ENCODE results near the gene PJA1. TPM values are rescaled to one million over a fixed set of nuclear protein-coding genes. Genes with fewer than 3 reads are reported as not detected.
A peak's percentile ranks its signal among the peaks of the same experiment; 100 is the strongest.

The PJA1 gene
- total and polyA plus RNA-seq, 12 donors: 4.7 to 49.6 (median 23.4) TPM

DNA sequence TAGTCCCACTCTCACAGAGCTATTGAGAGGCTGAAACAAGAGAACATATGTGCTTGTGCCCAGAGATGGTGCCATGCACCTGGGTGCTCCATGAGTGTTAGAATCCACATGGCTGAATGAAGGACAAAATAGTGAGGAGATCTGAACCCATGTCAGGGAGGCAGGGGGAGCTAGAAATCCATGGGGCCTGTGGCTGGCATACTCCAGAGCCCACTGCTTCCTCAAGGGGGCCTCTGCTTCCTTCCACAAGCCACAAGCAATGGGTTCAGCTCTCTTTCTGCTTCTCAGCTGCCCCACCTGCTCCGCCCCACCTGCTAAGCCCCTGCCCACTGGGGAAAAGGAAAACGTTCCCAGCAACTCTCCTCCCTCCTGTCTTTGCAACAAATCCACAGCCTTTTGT is 46.1 kb downstream of the PJA1 start:
- H3K4me3 ChIP-seq: no peak overlapping the region
- TF ChIP-seq, protein P1, sequence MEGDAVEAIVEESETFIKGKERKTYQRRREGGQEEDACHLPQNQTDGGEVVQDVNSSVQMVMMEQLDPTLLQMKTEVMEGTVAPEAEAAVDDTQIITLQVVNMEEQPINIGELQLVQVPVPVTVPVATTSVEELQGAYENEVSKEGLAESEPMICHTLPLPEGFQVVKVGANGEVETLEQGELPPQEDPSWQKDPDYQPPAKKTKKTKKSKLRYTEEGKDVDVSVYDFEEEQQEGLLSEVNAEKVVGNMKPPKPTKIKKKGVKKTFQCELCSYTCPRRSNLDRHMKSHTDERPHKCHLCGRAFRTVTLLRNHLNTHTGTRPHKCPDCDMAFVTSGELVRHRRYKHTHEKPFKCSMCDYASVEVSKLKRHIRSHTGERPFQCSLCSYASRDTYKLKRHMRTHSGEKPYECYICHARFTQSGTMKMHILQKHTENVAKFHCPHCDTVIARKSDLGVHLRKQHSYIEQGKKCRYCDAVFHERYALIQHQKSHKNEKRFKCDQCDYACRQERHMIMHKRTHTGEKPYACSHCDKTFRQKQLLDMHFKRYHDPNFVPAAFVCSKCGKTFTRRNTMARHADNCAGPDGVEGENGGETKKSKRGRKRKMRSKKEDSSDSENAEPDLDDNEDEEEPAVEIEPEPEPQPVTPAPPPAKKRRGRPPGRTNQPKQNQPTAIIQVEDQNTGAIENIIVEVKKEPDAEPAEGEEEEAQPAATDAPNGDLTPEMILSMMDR (IDR thresholded peaks at IDR 0.05): no peak
- no peak for TF ChIP-seq POLR2A (IDR thresholded peaks at IDR 0.05)
- intact Hi-C loops (cut with DNase I): no loop called here
- H3K9me3 ChIP-seq (replicated peaks in 1 of 3): no peaks in the 10 kb centered on the region
- whole genome bisulfite sequencing, 4 donors: 56 to 90% (median 71%) methylated on average over 1 to 2 of the region's 2 CpGs
- no peaks in the 10 kb centered on the region for H3K36me3 ChIP-seq (replicated peaks in 1 of 2)
- H3K4me1 ChIP-seq (replicated peaks in 1 of 2): no peaks in the 10 kb centered on the region
- no peak for DNase-seq
- peak overlapping the region in 1 of 5 donors; percentile 50 for H3K27ac ChIP-seq
- peaks cover 17% of the 10 kb centered on the region for H3K27me3 ChIP-seq

DNA sequence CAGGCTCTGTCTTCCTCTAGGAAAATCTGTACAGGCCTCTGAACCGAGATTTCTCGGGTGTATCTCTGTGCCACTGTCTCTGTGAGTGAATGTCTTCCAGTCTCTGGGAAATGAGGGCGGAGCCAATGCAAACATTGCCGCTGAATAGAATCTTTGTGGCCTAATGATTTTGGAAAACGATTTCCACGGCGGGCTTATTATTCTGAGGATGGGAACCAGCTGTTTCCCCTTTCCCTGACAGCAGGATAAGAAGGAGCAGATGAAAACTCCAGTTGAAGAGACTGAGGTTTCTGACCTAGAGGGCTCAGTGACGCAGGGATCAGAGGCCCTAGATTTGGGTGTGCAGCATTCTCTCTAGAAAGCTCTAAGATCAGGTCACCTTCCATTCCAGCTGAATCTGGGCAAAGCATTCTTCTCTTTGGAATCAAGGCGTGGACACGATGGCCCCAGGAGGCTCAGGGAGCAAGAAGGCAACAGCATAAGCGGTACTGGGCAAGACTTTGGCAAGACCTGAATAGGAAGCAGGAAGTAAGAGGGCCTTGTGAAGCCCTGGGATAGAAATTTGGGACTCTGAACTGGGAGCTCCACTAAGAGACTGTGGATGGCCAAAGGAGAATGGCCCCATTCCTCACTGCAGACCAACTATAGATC is 47.3 kb downstream of the PJA1 start:
- WGBS, 4 donors: 64 to 80% (median 71%) methylated on average over 8 to 11 of the region's 11 CpGs
- intact Hi-C loops (cut with DNase I): no loop called here
- TF ChIP-seq, protein P1 (IDR thresholded peaks at IDR 0.05): no peak
- no peak for TF ChIP-seq POLR2A (IDR thresholded peaks at IDR 0.05)
- no peaks in the 10 kb centered on the region for H3K36me3 ChIP-seq (replicated peaks in 1 of 2)
- H3K9me3 ChIP-seq (replicated peaks in 1 of 3): no peaks in the 10 kb centered on the region
- peaks cover 14% of the 10 kb centered on the region for H3K27me3 ChIP-seq
- peak in 1 of 7 donors; percentile 46 for DNase-seq
- H3K4me1 ChIP-seq (replicated peaks in 1 of 2): no peaks in the 10 kb centered on the region
- H3K4me3 ChIP-seq: no peak overlapping the region
- H3K27ac ChIP-seq: peak overlapping the region in 1 of 5 donors; percentile 50

DNA sequence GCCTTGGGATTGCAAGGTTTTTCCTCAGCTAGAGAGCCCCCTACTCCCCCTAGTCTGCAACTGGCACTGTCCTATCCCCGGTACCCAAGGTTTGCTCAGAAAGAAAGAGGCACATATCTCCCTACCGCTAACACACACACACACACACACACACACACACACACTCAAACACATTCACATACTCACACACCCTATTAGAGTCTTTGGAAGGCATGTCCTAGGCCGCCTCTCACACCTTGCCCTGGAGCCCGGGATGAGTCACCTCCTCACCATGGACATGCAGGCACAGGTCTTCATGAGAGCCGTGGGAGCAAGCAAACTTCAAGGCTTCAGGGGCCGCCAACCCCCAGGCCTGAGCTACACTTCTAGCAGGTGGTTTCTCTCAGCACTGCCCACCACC is 49.2 kb downstream of the PJA1 start:
- Histone ChIP-seq H3K27ac (no peak overlapping the region), H3K9me3 (replicated peaks in 1 of 3) (no peaks in the 10 kb centered on the region), H3K27me3 (peaks cover 23% of the 10 kb centered on the region), H3K4me3 (no peak overlapping the region), H3K36me3 (replicated peaks in 1 of 2) (no peaks in the 10 kb centered on the region), H3K4me1 (replicated peaks in 1 of 2) (no peaks in the 10 kb centered on the region)
- no peak for DNase-seq
- 84 to 98% (median 92%) methylated on average over 4 to 6 of the region's 6 CpGs for WGBS, 4 donors
- intact Hi-C loops (cut with DNase I): no loop called here
- TF ChIP-seq, protein P1 (IDR thresholded peaks at IDR 0.05): no peak
- TF ChIP-seq POLR2A (IDR thresholded peaks at IDR 0.05): no peak

DNA sequence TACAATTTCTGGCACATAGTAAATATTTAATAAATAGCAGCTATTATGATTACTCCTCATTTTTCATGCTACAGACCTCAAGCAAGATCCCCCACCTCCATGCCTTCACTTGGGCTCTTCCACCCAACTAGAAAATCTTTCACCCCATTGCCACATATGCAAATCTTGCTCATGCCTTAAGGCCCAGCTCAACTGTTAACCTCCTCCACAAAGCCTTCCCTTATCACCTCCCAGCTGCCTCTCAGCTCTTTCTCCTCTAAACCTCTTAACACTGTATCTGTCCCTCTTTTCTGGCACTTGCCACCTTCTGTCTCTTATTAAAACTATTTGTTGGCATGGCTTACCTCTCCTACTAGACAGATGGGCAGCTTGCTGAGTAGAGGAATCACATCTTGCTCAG is 51.5 kb downstream of the PJA1 start:
- no peak for DNase-seq
- Histone ChIP-seq H3K36me3 (replicated peaks in 1 of 2) (no peaks in the 10 kb centered on the region), H3K27ac (no peak overlapping the region), H3K4me1 (replicated peaks in 1 of 2) (no peaks in the 10 kb centered on the region), H3K9me3 (replicated peaks in 1 of 3) (no peaks in the 10 kb centered on the region), H3K4me3 (no peak overlapping the region), H3K27me3 (peaks cover 30% of the 10 kb centered on the region)
- intact Hi-C loops (cut with DNase I): no loop called here
- TF ChIP-seq POLR2A (IDR thresholded peaks at IDR 0.05): no peak
- TF ChIP-seq, protein P1 (IDR thresholded peaks at IDR 0.05): no peak
